Aorta (tissue), 4 donors: Measurements from ENCODE around the gene PSMB1. TPM values are rescaled to one million over a fixed set of nuclear protein-coding genes. Genes with fewer than 3 reads are reported as not detected.

Experiments used
- polyA plus RNA-seq, 2 donors: library from polyadenylated mRNA; stranded (reverse); fragments of 200-250 nt; gene quantifications; one replicate each; pipeline ENCODE4 v1.2.3, GENCODE V29; 2013
- total RNA-seq, 2 donors: library from RNA; stranded (reverse); fragmentation: NEBNext Ultra II Directional; extraction: Animal tissue kit (Norgen Biotek cat#: 25700); gene quantifications; one replicate each; pipeline ENCODE4 v1.2.1, GENCODE V29; 2021
- donor health status: healthy with polysubstance abuse.
- donor health status: Bipolar disorder and iron deficiency.
- donor health status: DM: no; HTN: no; CAD: no.
- donor health status: DM: yes; HTN: yes; CAD: no.

PSMB1 gene
- total and polyA plus RNA-seq, 4 donors, result 104 to 254 (median 175) TPM

Other genes with a start within 250 kb of the PSMB1 start
- gene FAM120B, start 246.5 kb downstream of the PSMB1 start, total RNA-seq, result 10 to 100 TPM; 30.2 to 38.5 TPM
- gene FAM120B, start 246.5 kb downstream of the PSMB1 start, polyA plus RNA-seq, result 10 to 100 TPM in 1 of 2 donors, 1 to 10 TPM in 1; 5.5 to 10.7 TPM
- gene TBP, start 1.1 kb upstream of the PSMB1 start, total RNA-seq, result 10 to 100 TPM; 11.5 to 15.3 TPM
- gene TBP, start 1.1 kb upstream of the PSMB1 start, polyA plus RNA-seq, result 10 to 100 TPM; 15.5 to 22.8 TPM
- 10 to 100 TPM; 36.5 to 43.9 TPM for gene PDCD2, start 31.3 kb upstream of the PSMB1 start, total RNA-seq
- 10 to 100 TPM; 49.8 to 65.4 TPM for gene PDCD2, start 31.3 kb upstream of the PSMB1 start, polyA plus RNA-seq